Measurements from ENCODE around the gene GAB1. TPM values are rescaled to one million over a fixed set of nuclear protein-coding genes. Genes with fewer than 3 reads are reported as not detected.

Gene GAB1
- total RNA-seq, 1 experiment from 2014 or later, result 15.3 TPM

GRCh38 chr4:143417679-143418403, 81.2 kb downstream of the GAB1 start:
- H3K4me1 Mint-ChIP-seq, result peaks cover 8 to 9% of the 10 kb centered on the region in 2 experiments

More at GRCh38 chr4:143417679-143418403, 81.2 kb downstream of the GAB1 start:
- H3K14ac ChIP-seq (ENCODE audit: insufficient read depth, low read length), result no peak overlapping the region
- H3K23me2 ChIP-seq (ENCODE audit: insufficient read length, low read depth, low read length, poor library complexity, severe bottlenecking), result no peaks in the 10 kb centered on the region
- peaks cover 0 to 9% (median 2%) of the 10 kb centered on the region in 3 experiments; a peak in 3 of 7 replicates for H3K36me3 Mint-ChIP-seq (ENCODE audit: insufficient read depth in 1 of 3, low read depth in 3 of 3)
- H4K8ac ChIP-seq (replicated peaks; ENCODE audit: insufficient read length, low read depth, low read length), result no peak overlapping the region
- H3K27ac Mint-ChIP-seq, result peak overlapping the region in 1 of 3 experiments; percentile 78; a peak in 2 of 7 replicates
- no peak for TF ChIP-seq CTCF (conservative IDR thresholded peaks at IDR 0.05)
- H2BK12ac ChIP-seq (ENCODE audit: insufficient read length, low read depth, low read length), result no peak overlapping the region
- no peak overlapping the region for H3K9ac ChIP-seq (ENCODE audit: extremely low read depth, insufficient read length, low read length)
- H3K9me3 ChIP-seq (ENCODE audit: control insufficient read depth, low read depth, low read length), result no peaks in the 10 kb centered on the region
- H3T11ph ChIP-seq (ENCODE audit: low read length), result no peak overlapping the region
- no peak overlapping the region for H2AFZ ChIP-seq (ENCODE audit: low read length)
- H4K20me1 ChIP-seq (ENCODE audit: control insufficient read depth, insufficient read depth, insufficient read length), result no peaks in the 10 kb centered on the region
- no peaks in the 10 kb centered on the region for H3K79me2 ChIP-seq (ENCODE audit: insufficient read depth, low read length)
- no peak overlapping the region for H2BK20ac ChIP-seq (ENCODE audit: low read depth, low read length, poor library complexity, severe bottlenecking)
- H3K4ac ChIP-seq (ENCODE audit: low read depth, low read length), result no peak overlapping the region
- H2BK5ac ChIP-seq (ENCODE audit: insufficient read length, low read length), result no peak overlapping the region
- no peak overlapping the region for H3K4me3 Mint-ChIP-seq
- no peak overlapping the region for H2BK120ac ChIP-seq (ENCODE audit: low read depth, low read length, poor library complexity, severe bottlenecking)
- WGBS (ENCODE audit: extremely low coverage, insufficient read length, low lambda C conversion rate), result no CpG with 5 or more reads among the region's 12 CpGs
- H3K79me1 ChIP-seq (ENCODE audit: insufficient read depth, low read depth, low read length, poor library complexity, severe bottlenecking), result no peaks in the 10 kb centered on the region
- H3K4me1 ChIP-seq (ENCODE audit: insufficient read depth, low read length), result no peaks in the 10 kb centered on the region
- H4K5ac ChIP-seq (ENCODE audit: insufficient read length, low read depth, low read length), result no peak overlapping the region
- no peak overlapping the region for H3K27ac ChIP-seq (ENCODE audit: insufficient read length, low read depth, low read length)
- H2AK5ac ChIP-seq (ENCODE audit: insufficient read length, low read length), result no peak overlapping the region
- H3K4me2 ChIP-seq (ENCODE audit: insufficient read depth, insufficient read length, low read length), result no peak overlapping the region
- H3K23ac ChIP-seq (ENCODE audit: insufficient read length, low read depth, low read length), result no peak overlapping the region
- no peaks in the 10 kb centered on the region for H3K27me3 ChIP-seq (ENCODE audit: insufficient read depth, low read length)
- H3K9me3 Mint-ChIP-seq, result no peaks in the 10 kb centered on the region
- no peak overlapping the region for H3K18ac ChIP-seq (ENCODE audit: insufficient read length, low read depth, low read length)
- DNase-seq, result no peak
- H3K56ac ChIP-seq (ENCODE audit: insufficient read length, low read depth, low read length), result no peak overlapping the region
- no peaks in the 10 kb centered on the region for H3K27me3 Mint-ChIP-seq (ENCODE audit: low read depth)
- H2BK15ac ChIP-seq (ENCODE audit: low read depth, low read length), result no peak overlapping the region
- no peak overlapping the region for H4K91ac ChIP-seq (ENCODE audit: insufficient read length, low read depth, low read length)
